Uterus (tissue), 4 donors: ENCODE data around the gene UQCR10. TPM values are rescaled to one million over a fixed set of nuclear protein-coding genes. Genes with fewer than 3 reads are reported as not detected.

Experiments used
- DNase-seq, 2 donors: peaks; one replicate each; pipeline ENCODE4 v3.0.0-alpha.2; 2019 to 2020
- H3K27ac ChIP-seq, 2 donors: fragments of 200-600 bp; sonication (generic); 1 replicate in 1 of 2; 2 replicates in 1 of 2; pipeline ENCODE4 v1.5.1; 2016 to 2018
- H3K27me3 ChIP-seq, 2 donors: fragments of 200-600 bp; sonication (generic); one replicate each; pipeline ENCODE4 v1.5.1; 2018 to 2019; ENCODE audit warnings: control low read depth in 1 of 2
- H3K36me3 ChIP-seq, 2 donors: fragments of 200-600 bp; sonication (generic); one replicate each; pipeline ENCODE4 v1.5.1; 2019; ENCODE audit warnings: control low read depth in 1 of 2
- H3K4me1 ChIP-seq, 2 donors: fragments of 200-600 bp; sonication (generic); one replicate each; pipeline ENCODE4 v1.5.1; 2018 to 2019; ENCODE audit warnings: control low read depth in 1 of 2
- H3K4me3 ChIP-seq, 2 donors: fragments of 200-600 bp; sonication (generic); 1 replicate in 1 of 2; 2 replicates in 1 of 2; pipeline ENCODE4 v1.5.1; 2018 to 2019; ENCODE audit warnings: mild to moderate bottlenecking in 1 of 2
- H3K9me3 ChIP-seq, 2 donors: fragments of 200-600 bp; sonication (generic); one replicate each; pipeline ENCODE4 v1.5.1; 2019; ENCODE audit warnings: control low read depth in 1 of 2
- POLR2A ChIP-seq, 2 donors: fragments of 450-650 bp; IDR thresholded peaks; one replicate each; pipeline ENCODE4 v1.6.1; 2016; ENCODE audit warnings: antibody characterized with exemption in 2 of 2, mild to moderate bottlenecking in 1 of 2, moderate library complexity in 1 of 2
- intact Hi-C: fragments of 100-400 bp; cut with DNase I; formaldehyde crosslinking; loops from one replicate; pipeline ENCODE4 v1.15.1; 2023; ENCODE audit warnings: low total_unique reads
- total RNA-seq, 4 donors: library from RNA; depleted of rRNA in 3 of 4; stranded (reverse); fragments of >200 nt in 3 of 4; gene quantifications; one replicate each; pipeline versions ENCODE4 v1.1.0 to v1.2.4, GENCODE V29; 2014 to 2023
- TF ChIP-seq, protein P1 (sequence below), 4 experiments: fragments of 200-600 bp in 2 of 4; fragments of 450-650 bp in 2 of 4; sonication (generic) in 2 of 4; IDR thresholded peaks; one replicate each; pipeline ENCODE4 v1.5.1; 2016 to 2019; ENCODE audit warnings: antibody characterized with exemption in 4 of 4, mild to moderate bottlenecking in 2 of 4, moderate library complexity in 1 of 4
- donor health status: DM: yes; HTN: yes; CAD: no.

Gene UQCR10
- total RNA-seq, 4 donors from 2014 or later: 6.2 to 49.7 (median 41.7) TPM

DNA sequence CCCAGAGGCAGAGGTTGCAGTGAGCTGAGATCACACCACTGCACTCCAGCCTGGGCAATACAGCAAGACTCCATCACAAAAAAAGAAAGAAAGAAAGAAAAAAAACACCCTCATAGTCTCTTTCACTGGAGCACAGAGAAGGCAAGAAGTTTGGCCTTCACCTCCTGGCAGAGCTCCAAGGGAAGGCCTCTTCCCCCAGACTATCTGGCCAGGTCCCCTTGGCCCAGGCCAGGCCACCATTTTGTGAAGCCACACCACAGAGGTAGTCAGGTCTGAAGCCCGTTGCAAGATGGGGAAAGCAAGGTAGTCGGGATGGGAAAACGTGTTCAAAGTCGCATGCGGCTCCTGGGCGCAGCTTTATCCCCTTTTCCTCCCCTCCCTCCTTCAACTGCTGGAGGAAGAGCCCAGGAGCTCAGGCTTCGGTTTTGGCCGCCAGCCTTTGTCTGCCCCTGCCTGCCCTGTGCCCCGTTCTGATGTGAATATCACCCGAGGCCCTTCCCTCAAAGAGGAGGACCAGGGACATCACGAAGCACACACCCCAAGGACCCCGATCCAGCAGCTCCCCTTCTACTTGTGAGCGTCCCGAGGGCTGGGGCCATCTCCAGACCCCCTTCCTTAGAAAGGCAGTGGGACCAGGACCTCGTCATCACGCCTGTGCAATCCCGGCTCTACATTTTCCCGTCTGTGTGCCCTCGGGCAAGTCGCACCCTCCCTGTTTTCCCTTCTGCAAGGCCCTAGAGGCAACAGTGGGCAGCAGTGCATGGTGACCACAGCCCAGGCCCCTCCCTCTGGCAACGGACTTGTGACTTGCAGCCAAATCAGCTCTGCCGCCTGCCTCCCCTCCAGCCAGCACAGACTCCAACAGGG, 29.7 kb upstream of the UQCR10 start:
- no peak overlapping the region for H3K4me3 ChIP-seq
- no peak for DNase-seq
- no peaks in the 10 kb centered on the region for H3K4me1 ChIP-seq
- no peaks in the 10 kb centered on the region for H3K36me3 ChIP-seq
- H3K9me3 ChIP-seq: no peaks in the 10 kb centered on the region
- intact Hi-C loops: no loop called here
- H3K27me3 ChIP-seq: no peaks in the 10 kb centered on the region
- H3K27ac ChIP-seq: no peak overlapping the region
- TF ChIP-seq, protein P1, sequence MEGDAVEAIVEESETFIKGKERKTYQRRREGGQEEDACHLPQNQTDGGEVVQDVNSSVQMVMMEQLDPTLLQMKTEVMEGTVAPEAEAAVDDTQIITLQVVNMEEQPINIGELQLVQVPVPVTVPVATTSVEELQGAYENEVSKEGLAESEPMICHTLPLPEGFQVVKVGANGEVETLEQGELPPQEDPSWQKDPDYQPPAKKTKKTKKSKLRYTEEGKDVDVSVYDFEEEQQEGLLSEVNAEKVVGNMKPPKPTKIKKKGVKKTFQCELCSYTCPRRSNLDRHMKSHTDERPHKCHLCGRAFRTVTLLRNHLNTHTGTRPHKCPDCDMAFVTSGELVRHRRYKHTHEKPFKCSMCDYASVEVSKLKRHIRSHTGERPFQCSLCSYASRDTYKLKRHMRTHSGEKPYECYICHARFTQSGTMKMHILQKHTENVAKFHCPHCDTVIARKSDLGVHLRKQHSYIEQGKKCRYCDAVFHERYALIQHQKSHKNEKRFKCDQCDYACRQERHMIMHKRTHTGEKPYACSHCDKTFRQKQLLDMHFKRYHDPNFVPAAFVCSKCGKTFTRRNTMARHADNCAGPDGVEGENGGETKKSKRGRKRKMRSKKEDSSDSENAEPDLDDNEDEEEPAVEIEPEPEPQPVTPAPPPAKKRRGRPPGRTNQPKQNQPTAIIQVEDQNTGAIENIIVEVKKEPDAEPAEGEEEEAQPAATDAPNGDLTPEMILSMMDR (IDR thresholded peaks at IDR 0.05): no peak
- TF ChIP-seq POLR2A (IDR thresholded peaks at IDR 0.05): no peak

DNA sequence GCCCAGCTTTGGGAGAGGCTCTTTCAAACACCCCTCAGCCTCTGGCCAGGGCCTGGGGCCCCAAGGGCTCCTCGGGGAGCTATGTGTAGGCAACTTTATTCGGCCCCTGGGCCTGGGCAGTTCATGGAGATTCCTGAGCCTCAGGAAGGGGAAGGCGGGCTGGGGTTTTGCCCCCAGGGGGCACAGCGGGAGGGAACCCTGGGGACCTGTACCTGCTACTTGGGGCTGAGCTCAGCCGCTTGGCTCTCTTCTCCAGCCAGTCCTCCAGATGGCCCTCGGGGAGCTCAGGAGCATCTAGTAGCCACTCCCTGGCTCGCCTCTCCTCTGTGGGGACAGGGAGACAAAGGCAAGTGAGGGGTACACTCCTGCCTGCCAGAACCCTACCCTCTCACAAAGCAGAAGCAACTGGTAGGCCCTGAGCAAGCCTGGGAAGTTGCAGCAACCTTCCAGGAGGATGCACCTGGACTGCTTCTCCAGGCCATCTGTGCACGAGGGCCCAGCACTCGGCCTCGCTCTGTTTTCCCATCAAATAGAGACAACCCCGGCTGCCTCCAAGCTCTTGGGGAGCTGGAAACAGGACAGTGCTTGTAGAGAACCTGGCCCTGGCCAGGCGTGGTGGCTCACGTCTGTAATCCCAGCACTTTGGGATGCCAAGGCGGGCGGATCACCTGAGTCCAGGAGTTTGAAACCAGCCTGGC, 28.9 kb upstream of the UQCR10 start:
- Histone ChIP-seq H3K27me3 (no peaks in the 10 kb centered on the region), H3K9me3 (no peaks in the 10 kb centered on the region), H3K4me1 (no peaks in the 10 kb centered on the region), H3K36me3 (no peaks in the 10 kb centered on the region), H3K27ac (no peak overlapping the region), H3K4me3 (no peak overlapping the region)
- TF ChIP-seq, protein P1 (IDR thresholded peaks at IDR 0.05): no peak
- TF ChIP-seq POLR2A (IDR thresholded peaks at IDR 0.05): no peak
- intact Hi-C loops: no loop called here
- DNase-seq: no peak

DNA sequence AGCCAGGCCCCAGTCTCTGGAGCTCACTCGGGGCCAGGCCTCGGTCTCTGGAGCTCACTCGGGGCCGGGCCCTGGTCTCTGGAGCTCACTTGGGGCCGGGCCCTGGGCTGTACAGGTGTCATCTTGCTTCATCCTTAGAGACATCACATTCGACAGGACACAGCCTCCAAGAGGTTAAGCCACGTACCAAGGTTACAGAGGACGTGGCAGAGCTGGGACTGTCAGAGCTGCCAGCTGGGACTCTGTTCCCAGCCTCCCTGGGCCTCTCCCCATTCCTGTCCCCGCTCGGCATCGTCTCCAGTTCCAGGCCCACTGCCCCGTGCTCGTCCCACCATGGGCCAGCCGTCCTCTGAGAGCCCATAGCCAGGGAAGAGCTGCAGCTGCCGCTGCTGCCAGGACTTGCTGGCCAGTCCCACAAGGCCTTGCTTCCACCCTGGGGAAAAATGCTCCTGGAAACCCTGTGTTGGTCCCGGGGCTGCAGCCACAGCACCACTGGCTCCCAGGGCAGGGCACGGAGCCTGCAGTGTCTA, 27.8 kb upstream of the UQCR10 start:
- intact Hi-C loops: no loop called here
- no peak overlapping the region for H3K4me3 ChIP-seq
- H3K4me1 ChIP-seq: no peaks in the 10 kb centered on the region
- H3K27me3 ChIP-seq: no peaks in the 10 kb centered on the region
- DNase-seq: no peak
- no peaks in the 10 kb centered on the region for H3K9me3 ChIP-seq
- H3K36me3 ChIP-seq: no peaks in the 10 kb centered on the region
- TF ChIP-seq, protein P1 (IDR thresholded peaks at IDR 0.05): no peak
- no peak for TF ChIP-seq POLR2A (IDR thresholded peaks at IDR 0.05)
- H3K27ac ChIP-seq: no peak overlapping the region

DNA sequence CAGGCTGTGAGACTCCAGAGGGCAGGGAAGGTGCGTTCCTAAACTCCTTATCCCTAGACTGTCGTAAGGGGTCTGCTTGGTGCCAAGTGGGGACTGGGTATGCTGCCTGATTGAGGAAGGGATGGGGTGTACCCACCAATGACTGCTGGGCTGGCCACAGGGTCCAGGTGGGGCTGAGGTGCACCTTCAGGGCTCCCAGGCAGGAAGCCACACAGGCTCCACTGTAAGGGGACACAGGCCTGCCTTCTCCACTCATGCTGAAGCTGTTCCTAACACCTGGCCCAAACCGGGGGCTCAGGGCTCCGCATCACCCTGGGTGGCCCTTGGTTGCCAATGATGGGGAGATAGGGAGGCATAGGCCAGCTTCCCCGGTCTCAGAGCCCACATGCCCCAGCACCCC, 27.0 kb upstream of the UQCR10 start:
- Histone ChIP-seq H3K4me1 (no peaks in the 10 kb centered on the region), H3K27ac (no peak overlapping the region), H3K9me3 (no peaks in the 10 kb centered on the region), H3K27me3 (no peaks in the 10 kb centered on the region), H3K4me3 (no peak overlapping the region), H3K36me3 (no peaks in the 10 kb centered on the region)
- intact Hi-C loops: no loop called here
- TF ChIP-seq, protein P1 (IDR thresholded peaks at IDR 0.05): no peak
- no peak for TF ChIP-seq POLR2A (IDR thresholded peaks at IDR 0.05)
- no peak for DNase-seq

DNA sequence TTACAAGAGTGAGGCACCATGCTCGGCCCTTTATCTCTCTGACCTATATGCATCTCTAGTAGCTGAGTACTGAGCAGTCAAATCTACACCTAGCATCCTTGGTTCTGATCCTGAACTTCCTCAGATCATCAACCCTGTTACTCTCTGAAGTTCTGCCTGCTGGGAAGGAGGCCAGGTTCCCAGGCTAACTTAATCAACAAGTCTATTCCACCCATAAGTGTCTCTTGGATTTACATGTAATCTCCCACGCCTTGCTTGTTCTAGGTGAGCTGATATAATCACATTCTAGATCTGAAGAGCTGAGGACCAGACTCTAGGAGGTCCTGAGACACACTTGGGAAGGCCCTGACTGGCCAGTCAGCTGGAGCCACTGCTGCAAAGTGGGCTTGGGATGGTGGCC, 25.2 kb upstream of the UQCR10 start:
- Histone ChIP-seq H3K9me3 (no peaks in the 10 kb centered on the region), H3K36me3 (no peaks in the 10 kb centered on the region), H3K4me3 (no peak overlapping the region), H3K27ac (no peak overlapping the region), H3K27me3 (no peaks in the 10 kb centered on the region), H3K4me1 (no peaks in the 10 kb centered on the region)
- no peak for TF ChIP-seq POLR2A (IDR thresholded peaks at IDR 0.05)
- TF ChIP-seq, protein P1 (IDR thresholded peaks at IDR 0.05): no peak
- intact Hi-C loops: no loop called here
- DNase-seq: no peak
